ENCODE measurements around the gene GOLGA6C.
"Not testable (repeated sequence)": the region's sequence is repeated elsewhere in the genome, so short reads cannot be mapped to it uniquely, and the experiment has no call there.

GOLGA6C gene

GRCh38 chr15:75275617-75276016 is 17.5 kb downstream of the GOLGA6C start:
- DNase-seq, H3K27ac Mint-ChIP-seq, ATAC-seq, H3K9me3 Mint-ChIP-seq, H3K4me3 Mint-ChIP-seq, H3K4me1 Mint-ChIP-seq, H3K27me3 Mint-ChIP-seq: not testable (repeated sequence)

- not testable (repeated sequence) for H3K4me3 Mint-ChIP-seq, H3K9me3 Mint-ChIP-seq, H3K27me3 Mint-ChIP-seq, DNase-seq, H3K27ac Mint-ChIP-seq, ATAC-seq, H3K4me1 Mint-ChIP-seq
Observed at GRCh38 chr15:75278497-75278896, 20.4 kb downstream of the GOLGA6C start.

- H3K4me3 Mint-ChIP-seq, DNase-seq, H3K9me3 Mint-ChIP-seq, H3K27me3 Mint-ChIP-seq, H3K27ac Mint-ChIP-seq, H3K4me1 Mint-ChIP-seq, ATAC-seq: not testable (repeated sequence)
Observed at GRCh38 chr15:75282572-75282971, 24.4 kb downstream of the GOLGA6C start, which contains the start of gene GOLGA6D. GOLGA6D (plus strand) TSS chr15:75282835; CDS start chr15:75282876, 41 bp downstream.

GRCh38 chr15:75284152-75284551 is 26.0 kb downstream of the GOLGA6C start:
- not testable (repeated sequence) for H3K27ac Mint-ChIP-seq, H3K27me3 Mint-ChIP-seq, H3K4me1 Mint-ChIP-seq, DNase-seq, H3K4me3 Mint-ChIP-seq, ATAC-seq, H3K9me3 Mint-ChIP-seq

- H3K27me3 Mint-ChIP-seq, H3K9me3 Mint-ChIP-seq, H3K4me3 Mint-ChIP-seq, H3K4me1 Mint-ChIP-seq, H3K27ac Mint-ChIP-seq, ATAC-seq, DNase-seq: not testable (repeated sequence)
Observed at GRCh38 chr15:75293660-75294059, 35.5 kb downstream of the GOLGA6C start.

GRCh38 chr15:75298541-75299310 is 40.6 kb downstream of the GOLGA6C start:
- not testable (repeated sequence) for DNase-seq, H3K4me3 Mint-ChIP-seq, H3K4me1 Mint-ChIP-seq, H3K27ac Mint-ChIP-seq, H3K9me3 Mint-ChIP-seq
- H3K27me3 Mint-ChIP-seq: peaks cover 11% of the 10 kb centered on the region
- peak; percentile 97 for ATAC-seq

GRCh38 chr15:75299311-75299688 is 41.2 kb downstream of the GOLGA6C start:
- ATAC-seq: peak; percentile 94
- not testable (repeated sequence) for H3K4me3 Mint-ChIP-seq, H3K4me1 Mint-ChIP-seq, H3K27ac Mint-ChIP-seq, H3K9me3 Mint-ChIP-seq
- peak; percentile 59 to 70 for DNase-seq
- H3K27me3 Mint-ChIP-seq: peaks cover 16% of the 10 kb centered on the region

GRCh38 chr15:75300026-75300425 is 41.9 kb downstream of the GOLGA6C start:
- not testable (repeated sequence) for ATAC-seq, DNase-seq, H3K4me1 Mint-ChIP-seq, H3K9me3 Mint-ChIP-seq, H3K4me3 Mint-ChIP-seq
- Mint-ChIP-seq H3K27me3 (peaks cover 23% of the 10 kb centered on the region), H3K27ac (peak overlapping the region in 1 of 2 donors; percentile 61)

- DNase-seq: no peak
- no peak for ATAC-seq
- H3K27me3 Mint-ChIP-seq: peaks cover 36% of the 10 kb centered on the region
- no peak overlapping the region for H3K4me3 Mint-ChIP-seq
- no peak overlapping the region for H3K27ac Mint-ChIP-seq
- no peaks in the 10 kb centered on the region for H3K9me3 Mint-ChIP-seq
- no peaks in the 10 kb centered on the region for H3K4me1 Mint-ChIP-seq
Observed at GRCh38 chr15:75302318-75302717, 44.2 kb downstream of the GOLGA6C start.

- DNase-seq, ATAC-seq, H3K27ac Mint-ChIP-seq, H3K4me3 Mint-ChIP-seq, H3K9me3 Mint-ChIP-seq, H3K4me1 Mint-ChIP-seq: not testable (repeated sequence)
- H3K27me3 Mint-ChIP-seq: peaks cover 36% of the 10 kb centered on the region
Observed at GRCh38 chr15:75302753-75303152, 44.6 kb downstream of the GOLGA6C start.

GRCh38 chr15:75306188-75306587 is 48.1 kb downstream of the GOLGA6C start:
- Mint-ChIP-seq H3K4me1 (no peaks in the 10 kb centered on the region), H3K27ac (no peak overlapping the region), H3K27me3 (peaks cover 46% of the 10 kb centered on the region), H3K9me3 (no peaks in the 10 kb centered on the region), H3K4me3 (no peak overlapping the region)
- ATAC-seq (no peak), DNase-seq (no peak)

GRCh38 chr15:75307778-75308390 is 49.8 kb downstream of the GOLGA6C start:
- Mint-ChIP-seq H3K27ac (no peak overlapping the region), H3K4me3 (no peak overlapping the region), H3K9me3 (no peaks in the 10 kb centered on the region), H3K4me1 (peaks cover 5% of the 10 kb centered on the region), H3K27me3 (peaks cover 46% of the 10 kb centered on the region)
- DNase-seq (no peak), ATAC-seq (peak; percentile 50)

GRCh38 chr15:75309711-75310110 is 51.6 kb downstream of the GOLGA6C start:
- Mint-ChIP-seq H3K4me3 (no peak overlapping the region), H3K9me3 (no peaks in the 10 kb centered on the region), H3K27ac (peak overlapping the region in 1 of 2 donors; percentile 15), H3K4me1 (peaks cover 5% of the 10 kb centered on the region), H3K27me3 (peaks cover 37% of the 10 kb centered on the region)
- DNase-seq (no peak), ATAC-seq (no peak)

- peak in 1 of 2 donors; percentile 26 for DNase-seq
- H3K4me1 Mint-ChIP-seq, H3K9me3 Mint-ChIP-seq, H3K27ac Mint-ChIP-seq, H3K4me3 Mint-ChIP-seq, ATAC-seq: not testable (repeated sequence)
- H3K27me3 Mint-ChIP-seq: peaks cover 21% of the 10 kb centered on the region
Observed at GRCh38 chr15:75312548-75312947, 54.4 kb downstream of the GOLGA6C start.

GRCh38 chr15:75313116-75313845 is 55.1 kb downstream of the GOLGA6C start:
- DNase-seq (no peak), ATAC-seq (no peak)
- Mint-ChIP-seq H3K27ac (no peak overlapping the region), H3K27me3 (peaks cover 16% of the 10 kb centered on the region), H3K9me3 (no peaks in the 10 kb centered on the region), H3K4me1 (peaks cover 5% of the 10 kb centered on the region), H3K4me3 (no peak overlapping the region)
